ENCODE results near the gene RTP4. TPM values are rescaled to one million over a fixed set of nuclear protein-coding genes. Genes with fewer than 3 reads are reported as not detected.
"Not testable (repeated sequence)": the region's sequence is repeated elsewhere in the genome, so short reads cannot be mapped to it uniquely, and the experiment has no call there.

Gene RTP4
- total RNA-seq, 1 donor from 2014 or later: 0.83 TPM

- no peaks in the 10 kb centered on the region for H3K36me3 Mint-ChIP-seq
- H3K4me1 Mint-ChIP-seq: peaks cover 12% of the 10 kb centered on the region
- TF ChIP-seq CTCF (IDR thresholded peaks at IDR 0.05; ENCODE audit: unreplicated experiment): no peak
- no peaks in the 10 kb centered on the region for H3K27me3 Mint-ChIP-seq (ENCODE audit: low read depth)
- peaks cover 2% of the 10 kb centered on the region for H3K9me3 Mint-ChIP-seq
- no peak for DNase-seq (ENCODE audit: low spot score in 2 of 2, unreplicated experiment in 2 of 2)
- no peak overlapping the region for H3K4me3 Mint-ChIP-seq
- H3K27ac Mint-ChIP-seq: no peak overlapping the region
Measured at GRCh38 chr3:187406927-187407326, 38.7 kb downstream of the RTP4 start.

- DNase-seq (ENCODE audit: low spot score in 2 of 2, unreplicated experiment in 2 of 2); H3K9me3 Mint-ChIP-seq; H3K4me1 Mint-ChIP-seq: not testable (repeated sequence)
Measured at GRCh38 chr3:187411991-187412781, 44.0 kb downstream of the RTP4 start.

More at GRCh38 chr3:187411991-187412781, 44.0 kb downstream of the RTP4 start:
- not testable (repeated sequence) for H3K27ac Mint-ChIP-seq; H3K36me3 Mint-ChIP-seq; H3K27me3 Mint-ChIP-seq (ENCODE audit: low read depth)
- H3K4me3 Mint-ChIP-seq: peak overlapping the region; percentile 71

Other genes starting within 250 kb of the RTP4 start
- gene RPL39L, start 228.9 kb upstream of the RTP4 start, total RNA-seq: 12.1 to 14.5 TPM (median 13.4 TPM) in 3 replicates
- not detected in 3 replicates for gene RTP1, start 170.9 kb upstream of the RTP4 start, total RNA-seq
- gene MASP1, start 76.6 kb upstream of the RTP4 start, total RNA-seq: 1.4 to 2.4 TPM (median 1.5 TPM) in 3 replicates